ENCODE measurements around the gene AKAP8.
"Not testable (repeated sequence)": the region's sequence is repeated elsewhere in the genome, so short reads cannot be mapped to it uniquely, and the experiment has no call there.

The AKAP8 gene

GRCh38 chr19:15358918-15359317, 20.7 kb downstream of the AKAP8 start:
- no peak for TF ChIP-seq CTCF (IDR thresholded peaks at IDR 0.05; ENCODE audit: low read depth, low read length)
- DNase-seq (ENCODE audit: low read depth, low spot score): no peak
- in situ Hi-C loops (cut with HindIII; ENCODE audit: low sequenced_read_pairs): no loop called here
- H3K4me3 ChIP-seq (ENCODE audit: low read depth, low read length): no peak overlapping the region

DNA sequence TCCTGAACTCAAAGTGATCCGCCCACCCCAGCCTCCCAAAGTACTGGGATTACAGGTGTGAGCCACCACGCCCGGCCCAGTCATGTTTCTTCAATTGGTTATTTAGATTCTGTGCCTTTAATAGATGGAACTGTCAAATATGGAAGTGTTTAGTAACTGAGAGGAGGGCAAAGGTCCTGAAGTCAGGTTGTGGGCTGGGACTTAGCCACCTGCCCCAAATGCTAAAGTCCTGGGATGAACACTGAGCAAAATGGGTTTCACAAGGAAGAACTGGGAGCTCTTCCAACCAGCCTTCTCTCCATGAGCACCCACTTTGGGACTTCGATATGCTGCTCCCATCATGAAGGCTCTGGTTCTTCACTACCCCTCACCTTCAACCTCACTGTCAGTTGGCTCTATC, 21.7 kb downstream of the AKAP8 start:
- in situ Hi-C loops (cut with HindIII; ENCODE audit: low sequenced_read_pairs): no loop called here
- no peak for DNase-seq (ENCODE audit: low read depth, low spot score)
- no peak for TF ChIP-seq CTCF (IDR thresholded peaks at IDR 0.05; ENCODE audit: low read depth, low read length)
- H3K4me3 ChIP-seq (ENCODE audit: low read depth, low read length): no peak overlapping the region

- no peak for TF ChIP-seq CTCF (IDR thresholded peaks at IDR 0.05; ENCODE audit: low read depth, low read length)
- in situ Hi-C loops (cut with HindIII; ENCODE audit: low sequenced_read_pairs): no loop called here
- DNase-seq (ENCODE audit: low read depth, low spot score): no peak
- no peak overlapping the region for H3K4me3 ChIP-seq (ENCODE audit: low read depth, low read length)
These were observed 24.9 kb downstream of the AKAP8 start for GRCh38 chr19:15354566-15355296.

GRCh38 chr19:15353908-15354307, 25.7 kb downstream of the AKAP8 start:
- H3K4me3 ChIP-seq (ENCODE audit: low read depth, low read length): no peak overlapping the region
- no peak for TF ChIP-seq CTCF (IDR thresholded peaks at IDR 0.05; ENCODE audit: low read depth, low read length)
- DNase-seq (ENCODE audit: low read depth, low spot score): no peak
- in situ Hi-C loops (cut with HindIII; ENCODE audit: low sequenced_read_pairs): no loop called here

- H3K4me3 ChIP-seq (ENCODE audit: low read depth, low read length); DNase-seq (ENCODE audit: low read depth, low spot score); in situ Hi-C loops (cut with HindIII; ENCODE audit: low sequenced_read_pairs): not testable (repeated sequence)
These were observed 27.1 kb downstream of the AKAP8 start for GRCh38 chr19:15352535-15352934.

GRCh38 chr19:15341328-15341727, 38.3 kb downstream of the AKAP8 start:
- in situ Hi-C loops (cut with HindIII; ENCODE audit: low sequenced_read_pairs); DNase-seq (ENCODE audit: low read depth, low spot score); H3K4me3 ChIP-seq (ENCODE audit: low read depth, low read length): not testable (repeated sequence)

- no peak for TF ChIP-seq CTCF (IDR thresholded peaks at IDR 0.05; ENCODE audit: low read depth, low read length)
- DNase-seq (ENCODE audit: low read depth, low spot score): no peak
- no peak overlapping the region for H3K4me3 ChIP-seq (ENCODE audit: low read depth, low read length)
- in situ Hi-C loops (cut with HindIII; ENCODE audit: low sequenced_read_pairs): no loop called here
These were observed 39.5 kb downstream of the AKAP8 start for GRCh38 chr19:15340086-15340485.

DNA sequence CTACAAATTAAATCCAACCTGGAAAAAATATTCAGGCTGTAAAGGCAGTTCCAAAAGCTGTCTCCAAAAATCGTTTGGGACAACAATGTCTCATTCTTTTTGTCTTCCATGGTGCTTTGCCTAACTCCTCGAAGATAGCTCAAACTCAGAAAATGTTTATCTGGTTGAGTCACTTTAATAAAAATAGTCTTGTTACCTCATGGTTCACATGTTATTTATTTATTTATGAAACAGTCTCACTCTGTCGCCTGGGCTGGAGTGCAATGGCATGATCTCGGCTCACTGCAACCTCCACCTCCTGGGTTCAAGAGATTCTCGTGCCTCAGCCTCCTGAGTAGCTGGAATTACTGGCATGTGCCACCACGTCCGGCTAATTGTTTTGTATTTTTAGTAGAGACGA, 42.4 kb downstream of the AKAP8 start:
- no peak for TF ChIP-seq CTCF (IDR thresholded peaks at IDR 0.05; ENCODE audit: low read depth, low read length)
- no peak overlapping the region for H3K4me3 ChIP-seq (ENCODE audit: low read depth, low read length)
- in situ Hi-C loops (cut with HindIII; ENCODE audit: low sequenced_read_pairs): no loop called here
- DNase-seq (ENCODE audit: low read depth, low spot score): peak; percentile 58

GRCh38 chr19:15335992-15336391, 43.6 kb downstream of the AKAP8 start:
- DNase-seq (ENCODE audit: low read depth, low spot score); in situ Hi-C loops (cut with HindIII; ENCODE audit: low sequenced_read_pairs); H3K4me3 ChIP-seq (ENCODE audit: low read depth, low read length): not testable (repeated sequence)
